ENCODE results near the gene CTIF. TPM values are rescaled to one million over a fixed set of nuclear protein-coding genes. Genes with fewer than 3 reads are reported as not detected.

Gene CTIF
- total and polyA plus RNA-seq, 12 donors, result 44.5 to 74.1 (median 58.9) TPM

DNA sequence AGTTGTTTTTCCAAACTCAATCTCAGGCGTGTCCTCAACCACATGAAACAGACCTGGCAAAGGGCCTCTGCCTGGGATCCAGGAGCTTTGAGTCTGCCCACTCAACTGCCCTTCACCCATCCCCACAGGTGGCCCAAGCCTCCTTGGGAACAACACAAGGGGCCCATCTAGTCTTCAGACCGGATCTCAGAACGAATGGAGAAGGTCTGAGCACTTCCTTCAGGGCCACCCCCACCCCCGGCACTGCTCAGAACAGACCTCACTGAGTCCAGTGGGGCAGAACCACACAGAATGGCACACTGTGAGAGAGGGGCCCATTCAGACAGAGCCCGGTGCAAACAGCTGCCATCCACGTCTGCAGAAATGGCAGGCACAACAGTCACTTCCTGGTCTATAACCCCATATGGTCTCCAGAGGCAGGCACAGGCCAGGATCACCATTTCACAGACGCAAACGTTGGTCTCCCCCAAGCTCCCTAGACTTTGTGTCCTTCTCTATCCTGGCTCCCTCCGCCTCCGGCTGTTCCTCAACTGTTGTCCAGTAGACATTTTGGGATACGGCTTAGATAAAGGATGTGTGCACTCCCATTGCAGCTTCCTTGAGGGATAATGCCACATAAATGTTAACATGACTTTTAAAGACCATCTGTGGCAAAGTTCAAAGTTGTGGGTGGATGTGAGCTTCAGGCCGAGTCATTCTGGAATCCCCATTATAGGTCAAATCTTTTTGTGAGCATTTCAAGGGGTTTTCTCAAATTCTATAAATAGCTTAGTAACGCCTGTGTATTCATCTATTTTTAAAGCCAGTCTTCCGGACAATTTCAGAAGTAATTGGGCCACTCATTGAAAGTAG, 262.3 kb downstream of the CTIF start:
- 73 to 75% methylated on average over 14 of the region's 14 CpGs for WGBS, 2 donors
- ATAC-seq, result no peak
- intact Hi-C loops (cut with DNase I), result loop anchor here in 1 of 10 donors (10.0 kb wide), 1 partner anchor 64 kb away; no protein-coding TSS in a partner anchor
- DNase-seq, result no peak
- Histone ChIP-seq H3K4me1 (peaks cover 19 to 75% (median 51%) of the 10 kb centered on the region in 9 donors), H3K36me3 (peaks cover 0 to 8% (median 0%) of the 10 kb centered on the region in 9 donors), H3K27me3 (no peaks in the 10 kb centered on the region), H3K9me3 (no peaks in the 10 kb centered on the region), H3K27ac (peak overlapping the region in 9 of 10 donors; percentile 24 to 84 (median 76)), H3K4me3 (no peak overlapping the region)
- TF ChIP-seq CTCF (IDR thresholded peaks at IDR 0.05), result no peak

DNA sequence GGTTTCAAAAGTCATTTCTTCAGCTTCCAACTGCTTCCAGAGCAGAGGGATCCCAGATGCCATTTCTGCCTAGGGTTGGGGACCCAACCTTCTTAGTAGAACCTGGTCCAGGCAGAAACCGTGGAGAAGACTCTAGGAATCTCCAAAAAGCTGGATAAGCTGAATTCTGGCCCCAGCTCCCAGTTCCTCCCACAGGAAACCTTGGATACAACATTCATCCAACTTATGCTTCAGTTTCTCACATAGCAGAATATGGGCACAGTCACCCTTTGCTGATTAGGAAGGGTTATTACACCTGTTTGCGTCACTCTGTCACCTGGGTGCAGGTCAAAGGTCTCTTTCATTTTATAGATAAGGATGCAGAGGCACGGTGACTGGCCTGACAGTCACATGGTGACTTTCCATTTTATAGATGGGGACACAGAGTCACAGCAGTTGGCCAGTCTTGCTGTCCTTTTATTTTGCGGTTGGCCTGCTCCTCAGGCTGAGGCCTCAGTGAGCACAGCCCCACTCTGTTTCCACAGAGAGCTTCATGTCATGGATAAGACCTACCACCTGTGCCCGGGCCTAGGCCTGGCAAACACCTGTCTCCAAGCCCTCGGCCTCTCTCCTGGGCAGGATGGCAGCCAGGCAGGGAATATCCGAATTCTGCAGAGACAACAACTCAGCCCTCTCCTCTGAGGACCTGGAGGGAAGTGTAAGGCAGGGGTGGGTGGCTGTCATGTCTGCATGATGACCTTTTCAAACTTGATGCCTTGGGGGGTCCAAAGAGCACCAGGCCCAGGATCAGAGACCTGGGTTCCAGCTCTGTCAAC, 263.1 kb downstream of the CTIF start:
- no peaks in the 10 kb centered on the region for H3K27me3 ChIP-seq
- no peak overlapping the region for H3K4me3 ChIP-seq
- H3K9me3 ChIP-seq, result no peaks in the 10 kb centered on the region
- H3K4me1 ChIP-seq, result peaks cover 24 to 84% (median 59%) of the 10 kb centered on the region in 9 donors
- peaks cover 0 to under 1% (median 0%) of the 10 kb centered on the region in 9 donors for H3K36me3 ChIP-seq
- TF ChIP-seq CTCF (IDR thresholded peaks at IDR 0.05), result no peak
- no peak for ATAC-seq
- peak overlapping the region in 9 of 10 donors; percentile 24 to 84 (median 76) for H3K27ac ChIP-seq
- DNase-seq, result no peak
- intact Hi-C loops (cut with DNase I), result loop anchor here in 1 of 10 donors (10.0 kb wide), 1 partner anchor 63 kb away; no protein-coding TSS in a partner anchor
- WGBS, 2 donors, result 86 to 87% methylated on average over 7 of the region's 7 CpGs

- peak overlapping the region; percentile 24 to 84 (median 76) for H3K27ac ChIP-seq
- ATAC-seq (peak in 7 of 8 donors; percentile 26 to 67 (median 47)), DNase-seq (no peak)
- 73 to 80% methylated on average over 11 of the region's 11 CpGs for WGBS, 2 donors
- no peak overlapping the region for H3K4me3 ChIP-seq
- H3K4me1 ChIP-seq, result peaks cover 24 to 88% (median 61%) of the 10 kb centered on the region in 9 donors
- intact Hi-C loops (cut with DNase I), result loop anchor here in 1 of 10 donors (10.0 kb wide), 1 partner anchor 62 kb away; no protein-coding TSS in a partner anchor
- no peaks in the 10 kb centered on the region for H3K9me3 ChIP-seq
- no peaks in the 10 kb centered on the region for H3K36me3 ChIP-seq
- H3K27me3 ChIP-seq, result no peaks in the 10 kb centered on the region
- no peak for TF ChIP-seq CTCF (IDR thresholded peaks at IDR 0.05)
These were observed 263.9 kb downstream of the CTIF start for GRCh38 chr18:48802543-48803290.

Data from heart right ventricle (tissue), 16 donors.